K562 (cell line): ENCODE data around the gene SAMD10. TPM values are rescaled to one million over a fixed set of nuclear protein-coding genes. Genes with fewer than 3 reads are reported as not detected.

ENCODE experiments used
- AFF1 ChIP-seq, 2 experiments: fragments of 450-650 bp; IDR thresholded peaks; 2 replicates each; pipeline ENCODE4 v1.6.1; 2018; ENCODE audit warnings: mild to moderate bottlenecking in 2 of 2, low read depth in 1 of 2; ENCODE audit not compliant: partially characterized antibody in 2 of 2
- CC2D1A ChIP-seq: fragments of 450-650 bp; IDR thresholded peaks from 2 replicates; pipeline ENCODE4 v1.6.1; 2017; ENCODE audit warnings: mild to moderate bottlenecking
- HNRNPH1 ChIP-seq: fragments of 200-400 bp; formaldehyde crosslinking; optimal IDR thresholded peaks from 2 replicates; pipeline ENCODE3; 2017; ENCODE audit warnings: low read depth, mild to moderate bottlenecking, low read length, moderate library complexity
- LARP7 ChIP-seq: fragments of 450-650 bp; IDR thresholded peaks from 2 replicates; pipeline ENCODE4 v1.6.1; 2016
- RFX7 ChIP-seq: fragments of 250-450 bp; sonication (Bioruptor Pico); IDR thresholded peaks from 2 replicates; pipeline ENCODE4 v1.5.1; 2021; ENCODE audit warnings: mild to moderate bottlenecking
- TAF9B ChIP-seq: fragments of 450-650 bp; IDR thresholded peaks from 2 replicates; pipeline ENCODE4 v1.6.1; 2018; ENCODE audit warnings: mild to moderate bottlenecking; ENCODE audit not compliant: partially characterized antibody
- THRAP3 ChIP-seq: fragments of 450-650 bp; IDR thresholded peaks from 2 replicates; pipeline ENCODE4 v1.6.1; 2016; ENCODE audit warnings: mild to moderate bottlenecking, inconsistent platforms, borderline replicate concordance
- ZNF174 ChIP-seq: fragments of 250-450 bp; sonication (Bioruptor Pico); IDR thresholded peaks from 2 replicates; pipeline ENCODE4 v1.4.0; 2020; ENCODE audit warnings: mild to moderate bottlenecking
- ZNF384 ChIP-seq: IDR thresholded peaks from 2 replicates; pipeline ENCODE4 v1.6.1; 2012; ENCODE audit warnings: low read depth, low read length, improper control_type of control experiment
- ZNF696 ChIP-seq: fragments of 250-450 bp; sonication (Bioruptor Pico); conservative IDR thresholded peaks from 2 replicates; pipeline ENCODE4 v1.4.0; 2020; ENCODE audit warnings: mild to moderate bottlenecking, moderate library complexity
- ZSCAN29 ChIP-seq: fragments of 450-650 bp; IDR thresholded peaks from 2 replicates; pipeline ENCODE4 v1.6.1; 2017
- polyA plus RNA-seq, 8 experiments: library from polyadenylated mRNA; depleted of rRNA in 4 of 8; stranded (reverse) in 5 of 8; unstranded in 3 of 8; fragments of >200 nt; fragmentation: Nextera tagmentation in 2 of 8; fragmentation: Illumina TruSeq in 1 of 8; extraction: Ambion mirVana in 2 of 8; extraction: Trizol in 1 of 8; gene quantifications; 2 replicates each; pipeline versions ENCODE4 v1.2.1 to v1.2.3, GENCODE V29; 2011 to 2014; ENCODE audit warnings: inconsistent platforms in 1 of 8, missing spikeins in 1 of 8
- total RNA-seq, 7 experiments: library from RNA; depleted of rRNA in 6 of 7; stranded (reverse); fragments of >200 nt in 6 of 7; fragmentation: Illumina TruSeq in 2 of 7; extraction: Trizol in 2 of 7; gene quantifications; 2 replicates each; pipeline versions ENCODE4 v1.2.1 to v1.2.3, GENCODE V29; 2011 to 2021; ENCODE audit warnings: low replicate concordance in 1 of 7
- TF ChIP-seq, protein P1 (sequence below): fragments of 150-350 bp; conservative IDR thresholded peaks from 2 replicates; pipeline ENCODE4 v1.6.1; 2014; ENCODE audit warnings: low read length
- TF ChIP-seq, protein P2 (sequence below): sonication (generic); formaldehyde crosslinking; IDR thresholded peaks from 2 replicates; pipeline ENCODE4 v1.8.1; 2023; ENCODE audit warnings: missing genetic modification reagents, mild to moderate bottlenecking, borderline replicate concordance
- TF ChIP-seq, protein P3 (sequence below): conservative IDR thresholded peaks from 2 replicates; pipeline ENCODE4 v1.6.1; 2011; ENCODE audit warnings: low read depth, mild to moderate bottlenecking, low read length; ENCODE audit not compliant: control insufficient read depth

The SAMD10 gene
- total and polyA plus RNA-seq, 9 of the 15 experiments (the other 6 are each of a cell fraction or from before 2014, with no cell fraction given): 0.37 to 15.2 (median 4.8) TPM

- TF ChIP-seq, protein P1, sequence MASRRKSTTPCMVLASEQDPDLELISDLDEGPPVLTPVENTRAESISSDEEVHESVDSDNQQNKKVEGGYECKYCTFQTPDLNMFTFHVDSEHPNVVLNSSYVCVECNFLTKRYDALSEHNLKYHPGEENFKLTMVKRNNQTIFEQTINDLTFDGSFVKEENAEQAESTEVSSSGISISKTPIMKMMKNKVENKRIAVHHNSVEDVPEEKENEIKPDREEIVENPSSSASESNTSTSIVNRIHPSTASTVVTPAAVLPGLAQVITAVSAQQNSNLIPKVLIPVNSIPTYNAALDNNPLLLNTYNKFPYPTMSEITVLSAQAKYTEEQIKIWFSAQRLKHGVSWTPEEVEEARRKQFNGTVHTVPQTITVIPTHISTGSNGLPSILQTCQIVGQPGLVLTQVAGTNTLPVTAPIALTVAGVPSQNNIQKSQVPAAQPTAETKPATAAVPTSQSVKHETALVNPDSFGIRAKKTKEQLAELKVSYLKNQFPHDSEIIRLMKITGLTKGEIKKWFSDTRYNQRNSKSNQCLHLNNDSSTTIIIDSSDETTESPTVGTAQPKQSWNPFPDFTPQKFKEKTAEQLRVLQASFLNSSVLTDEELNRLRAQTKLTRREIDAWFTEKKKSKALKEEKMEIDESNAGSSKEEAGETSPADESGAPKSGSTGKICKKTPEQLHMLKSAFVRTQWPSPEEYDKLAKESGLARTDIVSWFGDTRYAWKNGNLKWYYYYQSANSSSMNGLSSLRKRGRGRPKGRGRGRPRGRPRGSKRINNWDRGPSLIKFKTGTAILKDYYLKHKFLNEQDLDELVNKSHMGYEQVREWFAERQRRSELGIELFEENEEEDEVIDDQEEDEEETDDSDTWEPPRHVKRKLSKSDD: no peak
- no peak for TF ChIP-seq ZNF384
- peak in 1 of 2 experiments; percentile 42 for TF ChIP-seq AFF1 (IDR thresholded peaks at IDR 0.05; ENCODE audit: low read depth in 1 of 2, partially characterized antibody in 2 of 2)
- TF ChIP-seq, protein P2, sequence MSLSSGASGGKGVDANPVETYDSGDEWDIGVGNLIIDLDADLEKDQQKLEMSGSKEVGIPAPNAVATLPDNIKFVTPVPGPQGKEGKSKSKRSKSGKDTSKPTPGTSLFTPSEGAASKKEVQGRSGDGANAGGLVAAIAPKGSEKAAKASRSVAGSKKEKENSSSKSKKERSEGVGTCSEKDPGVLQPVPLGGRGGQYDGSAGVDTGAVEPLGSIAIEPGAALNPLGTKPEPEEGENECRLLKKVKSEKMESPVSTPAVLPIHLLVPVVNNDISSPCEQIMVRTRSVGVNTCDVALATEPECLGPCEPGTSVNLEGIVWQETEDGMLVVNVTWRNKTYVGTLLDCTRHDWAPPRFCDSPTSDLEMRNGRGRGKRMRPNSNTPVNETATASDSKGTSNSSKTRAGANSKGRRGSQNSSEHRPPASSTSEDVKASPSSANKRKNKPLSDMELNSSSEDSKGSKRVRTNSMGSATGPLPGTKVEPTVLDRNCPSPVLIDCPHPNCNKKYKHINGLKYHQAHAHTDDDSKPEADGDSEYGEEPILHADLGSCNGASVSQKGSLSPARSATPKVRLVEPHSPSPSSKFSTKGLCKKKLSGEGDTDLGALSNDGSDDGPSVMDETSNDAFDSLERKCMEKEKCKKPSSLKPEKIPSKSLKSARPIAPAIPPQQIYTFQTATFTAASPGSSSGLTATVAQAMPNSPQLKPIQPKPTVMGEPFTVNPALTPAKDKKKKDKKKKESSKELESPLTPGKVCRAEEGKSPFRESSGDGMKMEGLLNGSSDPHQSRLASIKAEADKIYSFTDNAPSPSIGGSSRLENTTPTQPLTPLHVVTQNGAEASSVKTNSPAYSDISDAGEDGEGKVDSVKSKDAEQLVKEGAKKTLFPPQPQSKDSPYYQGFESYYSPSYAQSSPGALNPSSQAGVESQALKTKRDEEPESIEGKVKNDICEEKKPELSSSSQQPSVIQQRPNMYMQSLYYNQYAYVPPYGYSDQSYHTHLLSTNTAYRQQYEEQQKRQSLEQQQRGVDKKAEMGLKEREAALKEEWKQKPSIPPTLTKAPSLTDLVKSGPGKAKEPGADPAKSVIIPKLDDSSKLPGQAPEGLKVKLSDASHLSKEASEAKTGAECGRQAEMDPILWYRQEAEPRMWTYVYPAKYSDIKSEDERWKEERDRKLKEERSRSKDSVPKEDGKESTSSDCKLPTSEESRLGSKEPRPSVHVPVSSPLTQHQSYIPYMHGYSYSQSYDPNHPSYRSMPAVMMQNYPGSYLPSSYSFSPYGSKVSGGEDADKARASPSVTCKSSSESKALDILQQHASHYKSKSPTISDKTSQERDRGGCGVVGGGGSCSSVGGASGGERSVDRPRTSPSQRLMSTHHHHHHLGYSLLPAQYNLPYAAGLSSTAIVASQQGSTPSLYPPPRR: peak; percentile 90
- TF ChIP-seq RFX7: no peak
- no peak for TF ChIP-seq THRAP3
- TF ChIP-seq ZNF696 (CRISPR knock-in tag): no peak
- TF ChIP-seq ZSCAN29: no peak
- peak; percentile 13 for TF ChIP-seq TAF9B
- no peak for TF ChIP-seq ZNF174 (CRISPR knock-in tag)
- no peak for TF ChIP-seq HNRNPH1
- TF ChIP-seq, protein P3, sequence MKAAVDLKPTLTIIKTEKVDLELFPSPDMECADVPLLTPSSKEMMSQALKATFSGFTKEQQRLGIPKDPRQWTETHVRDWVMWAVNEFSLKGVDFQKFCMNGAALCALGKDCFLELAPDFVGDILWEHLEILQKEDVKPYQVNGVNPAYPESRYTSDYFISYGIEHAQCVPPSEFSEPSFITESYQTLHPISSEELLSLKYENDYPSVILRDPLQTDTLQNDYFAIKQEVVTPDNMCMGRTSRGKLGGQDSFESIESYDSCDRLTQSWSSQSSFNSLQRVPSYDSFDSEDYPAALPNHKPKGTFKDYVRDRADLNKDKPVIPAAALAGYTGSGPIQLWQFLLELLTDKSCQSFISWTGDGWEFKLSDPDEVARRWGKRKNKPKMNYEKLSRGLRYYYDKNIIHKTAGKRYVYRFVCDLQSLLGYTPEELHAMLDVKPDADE: peak; percentile 69
- TF ChIP-seq CC2D1A: no peak
- no peak for TF ChIP-seq LARP7
Measured at GRCh38 chr20:63980806-63981728, 1.6 kb upstream of the SAMD10 start, which contains the start of gene PRPF6 (continued).
